GM23338 (cell line): ENCODE results near the gene TLX3. TPM values are rescaled to one million over a fixed set of nuclear protein-coding genes. Genes with fewer than 3 reads are reported as not detected.

Experiments used
- ATAC-seq: fragments of 200-7000 bp; cut with Tn5 transposase; 3 replicates; pipeline ENCODE4 v1.9.1; 2020
- DNase-seq: peaks from one replicate; pipeline ENCODE4 v3.0.0-alpha.2; 2015; ENCODE audit warnings: low spot score
- H2AFZ ChIP-seq: fragments of 200-600 bp; sonication (generic); 2 replicates; pipeline ENCODE4 v1.8.0; 2016; ENCODE audit warnings: antibody characterized with exemption, mild to moderate bottlenecking, moderate library complexity
- H3F3A ChIP-seq: fragments of 200-600 bp; sonication (generic); replicated peaks from 2 replicates; pipeline ENCODE4 v1.8.0; 2017; ENCODE audit warnings: antibody characterized with exemption, mixed run types, low read depth
- H3K27ac ChIP-seq: fragments of 200-600 bp; sonication (generic); 2 replicates; pipeline ENCODE4 v1.6.1; 2016; ENCODE audit warnings: low read depth
- H3K27me3 ChIP-seq: fragments of 200-600 bp; sonication (generic); 2 replicates; pipeline ENCODE4 v1.8.0; 2016; ENCODE audit warnings: mild to moderate bottlenecking, mixed run types, moderate library complexity; ENCODE audit not compliant: insufficient read depth
- H3K36me3 ChIP-seq: fragments of 200-600 bp; sonication (generic); 2 replicates; pipeline ENCODE4 v1.8.0; 2016; ENCODE audit warnings: mild to moderate bottlenecking; ENCODE audit not compliant: insufficient read depth
- H3K4me1 ChIP-seq: fragments of 200-600 bp; sonication (generic); 2 replicates; pipeline ENCODE4 v1.8.0; 2016; ENCODE audit warnings: mild to moderate bottlenecking, moderate library complexity; ENCODE audit not compliant: insufficient read depth
- H3K4me2 ChIP-seq: fragments of 200-600 bp; sonication (generic); 2 replicates; pipeline ENCODE4 v1.7.1; 2017; ENCODE audit warnings: mixed run types
- H3K4me3 ChIP-seq: fragments of 200-600 bp; sonication (generic); 2 replicates; pipeline ENCODE4 v1.6.1; 2016; ENCODE audit warnings: mixed run types
- H3K79me2 ChIP-seq: fragments of 200-600 bp; sonication (generic); replicated peaks from 2 replicates; pipeline ENCODE4 v1.8.0; 2017; ENCODE audit warnings: mild to moderate bottlenecking; ENCODE audit not compliant: insufficient read depth
- H3K9me2 ChIP-seq: fragments of 200-600 bp; sonication (generic); 2 replicates; pipeline ENCODE4 v1.8.0; 2017; ENCODE audit not compliant: insufficient read depth
- H4K20me1 ChIP-seq: fragments of 200-600 bp; sonication (generic); replicated peaks from 2 replicates; pipeline ENCODE4 v1.8.0; 2017; ENCODE audit warnings: mild to moderate bottlenecking; ENCODE audit not compliant: insufficient read depth
- H3K27ac Mint-ChIP-seq: 2 replicates; pipeline ENCODE4 v1.8.0; 2020; ENCODE audit warnings: inconsistent platforms, mild to moderate bottlenecking, moderate library complexity, mixed read lengths
- H3K27me3 Mint-ChIP-seq: 3 replicates; pipeline ENCODE4 v1.8.0; 2022; ENCODE audit warnings: low read depth, mild to moderate bottlenecking, moderate library complexity, mixed read lengths, inconsistent platforms; ENCODE audit not compliant: insufficient read depth, poor library complexity
- H3K36me3 Mint-ChIP-seq: 3 replicates; pipeline ENCODE4 v1.8.0; 2021; ENCODE audit warnings: low read depth, mild to moderate bottlenecking, inconsistent platforms, moderate library complexity, mixed read lengths
- H3K4me1 Mint-ChIP-seq: 3 replicates; pipeline ENCODE4 v1.8.0; 2020; ENCODE audit warnings: mild to moderate bottlenecking, inconsistent platforms, mixed read lengths
- H3K4me3 Mint-ChIP-seq: 3 replicates; pipeline ENCODE4 v1.8.0; 2021; ENCODE audit warnings: moderate library complexity, mild to moderate bottlenecking, inconsistent platforms, mixed read lengths
- H3K9me3 Mint-ChIP-seq: 3 replicates; pipeline ENCODE4 v1.8.0; 2020; ENCODE audit warnings: moderate library complexity, mild to moderate bottlenecking, inconsistent platforms, mixed read lengths
- CREB1 ChIP-seq: fragments of 250-450 bp; sonication (Bioruptor Pico); IDR thresholded peaks from 2 replicates; pipeline ENCODE4 v1.5.0; 2020; ENCODE audit warnings: low read depth, mild to moderate bottlenecking, moderate library complexity
- EZH2 ChIP-seq: fragments of 200-600 bp; sonication (generic); IDR thresholded peaks from one replicate; pipeline ENCODE4 v1.8.0; 2017; ENCODE audit warnings: antibody characterized with exemption, mild to moderate bottlenecking, low read depth; ENCODE audit not compliant: unreplicated experiment
- EZH2phosphoT487 ChIP-seq: fragments of 200-600 bp; sonication (generic); IDR thresholded peaks from one replicate; pipeline ENCODE4 v1.8.1; 2018; ENCODE audit warnings: antibody characterized with exemption; ENCODE audit not compliant: unreplicated experiment
- JUNB ChIP-seq: IDR thresholded peaks from one replicate; pipeline ENCODE4 v1.6.1; 2016; ENCODE audit warnings: antibody characterized with exemption; ENCODE audit not compliant: unreplicated experiment
- NANOG ChIP-seq: IDR thresholded peaks from 2 replicates; pipeline ENCODE4 v1.6.1; 2016; ENCODE audit warnings: antibody characterized with exemption, borderline replicate concordance
- POLR2AphosphoS5 ChIP-seq: IDR thresholded peaks from 2 replicates; pipeline ENCODE4 v1.6.1; 2016; ENCODE audit warnings: antibody characterized with exemption, low read depth
- STAT1 ChIP-seq: IDR thresholded peaks from one replicate; pipeline ENCODE4 v1.6.1; 2016; ENCODE audit warnings: antibody characterized with exemption; ENCODE audit not compliant: unreplicated experiment
- ZNF114 ChIP-seq: fragments of 250-450 bp; sonication (Bioruptor Pico); IDR thresholded peaks from 2 replicates; pipeline ENCODE4 v1.5.0; 2020; ENCODE audit warnings: mild to moderate bottlenecking, moderate library complexity
- ZNF331 ChIP-seq: fragments of 250-450 bp; sonication (Bioruptor Pico); IDR thresholded peaks from 2 replicates; pipeline ENCODE4 v1.5.0; 2020; ENCODE audit warnings: low read depth, mild to moderate bottlenecking, moderate library complexity
- polyA plus RNA-seq: library from polyadenylated mRNA; unstranded; fragments of >200 nt; fragmentation: Nextera tagmentation; extraction: Ambion mirVana; gene quantifications from 2 replicates; pipeline ENCODE4 v1.2.1, GENCODE V29; 2016
- total RNA-seq: library from RNA; depleted of rRNA; stranded (reverse); fragments of >200 nt; shearing (Covaris generic); gene quantifications from 2 replicates; pipeline ENCODE4 v1.2.3, GENCODE V29; 2014
- TF ChIP-seq, protein P1 (sequence below), 2 experiments: fragments of 200-600 bp in 1 of 2; sonication (generic) in 1 of 2; conservative IDR thresholded peaks; 2 replicates each; pipeline versions ENCODE4 v1.5.1 to v1.6.1; 2016 to 2017; ENCODE audit warnings: antibody characterized with exemption in 2 of 2, low read depth in 2 of 2, mild to moderate bottlenecking in 2 of 2, moderate library complexity in 1 of 2
- TF ChIP-seq, protein P2 (sequence below): fragments of 250-450 bp; sonication (Bioruptor Pico); IDR thresholded peaks from 2 replicates; pipeline ENCODE4 v1.5.0; 2020; ENCODE audit warnings: mild to moderate bottlenecking, moderate library complexity
- TF ChIP-seq, protein P3 (sequence below): IDR thresholded peaks from one replicate; pipeline ENCODE4 v1.6.1; 2018; ENCODE audit warnings: antibody characterized with exemption; ENCODE audit not compliant: unreplicated experiment
- TF ChIP-seq, protein P4 (sequence below): IDR thresholded peaks from 2 replicates; pipeline ENCODE4 v1.6.1; 2016; ENCODE audit warnings: antibody characterized with exemption

Gene TLX3
- total and polyA plus RNA-seq, 2 experiments from 2014 or later = 0.83 TPM; not detected in 1

DNA sequence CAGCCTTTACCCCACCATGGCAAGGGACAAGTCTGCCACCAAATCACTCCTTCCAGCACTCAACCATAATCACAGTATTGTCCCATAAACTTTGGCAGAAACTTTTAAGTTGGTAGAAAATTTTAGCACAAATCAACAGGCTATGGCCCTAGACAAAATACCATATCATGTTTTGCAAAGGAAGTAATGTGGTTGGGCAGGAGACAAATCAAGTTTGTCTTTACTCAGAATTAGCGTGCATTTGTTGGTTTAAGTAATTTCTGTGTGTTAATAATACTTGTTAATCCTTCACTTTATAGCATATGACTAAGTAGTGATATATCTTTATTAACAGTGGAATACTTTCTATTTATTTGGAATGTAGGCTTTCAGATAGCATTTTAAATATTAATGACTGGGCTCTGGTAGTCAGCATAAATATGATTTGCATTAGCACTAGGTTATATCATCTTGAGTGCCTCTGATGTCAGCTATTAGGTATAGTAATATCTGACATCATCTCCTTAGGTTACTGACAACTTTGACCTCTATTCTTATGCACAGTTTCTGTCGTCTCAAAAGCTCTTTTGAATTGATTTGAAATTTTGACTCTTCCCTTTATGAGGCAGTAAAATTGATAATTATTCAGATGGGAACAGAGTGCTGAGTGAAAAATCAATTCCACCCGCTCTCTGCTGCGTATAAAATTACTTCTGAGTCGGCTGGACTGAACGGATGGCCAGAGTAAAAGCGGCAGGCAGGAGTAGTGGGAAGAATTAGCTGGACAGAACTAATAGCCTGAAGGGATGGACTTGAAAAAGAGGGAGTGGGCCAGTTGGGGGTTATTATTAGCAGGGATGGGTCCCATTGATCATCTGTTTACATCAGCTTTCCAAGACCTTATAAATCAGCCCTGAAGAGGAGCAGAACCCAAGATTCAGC, 40.1 kb upstream of the TLX3 start:
- H3K4me1 Mint-ChIP-seq = no peaks in the 10 kb centered on the region
- peaks cover 5% of the 10 kb centered on the region; the same call in 1 of the 2 replicates for H3K9me2 ChIP-seq
- H3K36me3 ChIP-seq = no peaks in the 10 kb centered on the region
- no peak overlapping the region for H3K4me2 ChIP-seq
- H3K27ac ChIP-seq = no peak overlapping the region
- H3K4me1 ChIP-seq = no peaks in the 10 kb centered on the region
- no peak overlapping the region for H3K4me3 ChIP-seq
- H3K27me3 ChIP-seq = no peaks in the 10 kb centered on the region
- H3K27ac Mint-ChIP-seq = no peak overlapping the region
- no peaks in the 10 kb centered on the region for H3F3A ChIP-seq
- H3K27me3 Mint-ChIP-seq = no peaks in the 10 kb centered on the region
- TF ChIP-seq NANOG (no peak), POLR2AphosphoS5 (no peak), ZNF331 (CRISPR knock-in tag) (no peak), CREB1 (no peak), STAT1 (no peak), EZH2 (no peak), EZH2phosphoT487 (no peak), ZNF114 (no peak), JUNB (no peak)
- TF ChIP-seq, protein P1, sequence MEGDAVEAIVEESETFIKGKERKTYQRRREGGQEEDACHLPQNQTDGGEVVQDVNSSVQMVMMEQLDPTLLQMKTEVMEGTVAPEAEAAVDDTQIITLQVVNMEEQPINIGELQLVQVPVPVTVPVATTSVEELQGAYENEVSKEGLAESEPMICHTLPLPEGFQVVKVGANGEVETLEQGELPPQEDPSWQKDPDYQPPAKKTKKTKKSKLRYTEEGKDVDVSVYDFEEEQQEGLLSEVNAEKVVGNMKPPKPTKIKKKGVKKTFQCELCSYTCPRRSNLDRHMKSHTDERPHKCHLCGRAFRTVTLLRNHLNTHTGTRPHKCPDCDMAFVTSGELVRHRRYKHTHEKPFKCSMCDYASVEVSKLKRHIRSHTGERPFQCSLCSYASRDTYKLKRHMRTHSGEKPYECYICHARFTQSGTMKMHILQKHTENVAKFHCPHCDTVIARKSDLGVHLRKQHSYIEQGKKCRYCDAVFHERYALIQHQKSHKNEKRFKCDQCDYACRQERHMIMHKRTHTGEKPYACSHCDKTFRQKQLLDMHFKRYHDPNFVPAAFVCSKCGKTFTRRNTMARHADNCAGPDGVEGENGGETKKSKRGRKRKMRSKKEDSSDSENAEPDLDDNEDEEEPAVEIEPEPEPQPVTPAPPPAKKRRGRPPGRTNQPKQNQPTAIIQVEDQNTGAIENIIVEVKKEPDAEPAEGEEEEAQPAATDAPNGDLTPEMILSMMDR (conservative IDR thresholded peaks at IDR 0.05; ENCODE audit: low read depth in 2 of 2) = no peak
- TF ChIP-seq, protein P2, sequence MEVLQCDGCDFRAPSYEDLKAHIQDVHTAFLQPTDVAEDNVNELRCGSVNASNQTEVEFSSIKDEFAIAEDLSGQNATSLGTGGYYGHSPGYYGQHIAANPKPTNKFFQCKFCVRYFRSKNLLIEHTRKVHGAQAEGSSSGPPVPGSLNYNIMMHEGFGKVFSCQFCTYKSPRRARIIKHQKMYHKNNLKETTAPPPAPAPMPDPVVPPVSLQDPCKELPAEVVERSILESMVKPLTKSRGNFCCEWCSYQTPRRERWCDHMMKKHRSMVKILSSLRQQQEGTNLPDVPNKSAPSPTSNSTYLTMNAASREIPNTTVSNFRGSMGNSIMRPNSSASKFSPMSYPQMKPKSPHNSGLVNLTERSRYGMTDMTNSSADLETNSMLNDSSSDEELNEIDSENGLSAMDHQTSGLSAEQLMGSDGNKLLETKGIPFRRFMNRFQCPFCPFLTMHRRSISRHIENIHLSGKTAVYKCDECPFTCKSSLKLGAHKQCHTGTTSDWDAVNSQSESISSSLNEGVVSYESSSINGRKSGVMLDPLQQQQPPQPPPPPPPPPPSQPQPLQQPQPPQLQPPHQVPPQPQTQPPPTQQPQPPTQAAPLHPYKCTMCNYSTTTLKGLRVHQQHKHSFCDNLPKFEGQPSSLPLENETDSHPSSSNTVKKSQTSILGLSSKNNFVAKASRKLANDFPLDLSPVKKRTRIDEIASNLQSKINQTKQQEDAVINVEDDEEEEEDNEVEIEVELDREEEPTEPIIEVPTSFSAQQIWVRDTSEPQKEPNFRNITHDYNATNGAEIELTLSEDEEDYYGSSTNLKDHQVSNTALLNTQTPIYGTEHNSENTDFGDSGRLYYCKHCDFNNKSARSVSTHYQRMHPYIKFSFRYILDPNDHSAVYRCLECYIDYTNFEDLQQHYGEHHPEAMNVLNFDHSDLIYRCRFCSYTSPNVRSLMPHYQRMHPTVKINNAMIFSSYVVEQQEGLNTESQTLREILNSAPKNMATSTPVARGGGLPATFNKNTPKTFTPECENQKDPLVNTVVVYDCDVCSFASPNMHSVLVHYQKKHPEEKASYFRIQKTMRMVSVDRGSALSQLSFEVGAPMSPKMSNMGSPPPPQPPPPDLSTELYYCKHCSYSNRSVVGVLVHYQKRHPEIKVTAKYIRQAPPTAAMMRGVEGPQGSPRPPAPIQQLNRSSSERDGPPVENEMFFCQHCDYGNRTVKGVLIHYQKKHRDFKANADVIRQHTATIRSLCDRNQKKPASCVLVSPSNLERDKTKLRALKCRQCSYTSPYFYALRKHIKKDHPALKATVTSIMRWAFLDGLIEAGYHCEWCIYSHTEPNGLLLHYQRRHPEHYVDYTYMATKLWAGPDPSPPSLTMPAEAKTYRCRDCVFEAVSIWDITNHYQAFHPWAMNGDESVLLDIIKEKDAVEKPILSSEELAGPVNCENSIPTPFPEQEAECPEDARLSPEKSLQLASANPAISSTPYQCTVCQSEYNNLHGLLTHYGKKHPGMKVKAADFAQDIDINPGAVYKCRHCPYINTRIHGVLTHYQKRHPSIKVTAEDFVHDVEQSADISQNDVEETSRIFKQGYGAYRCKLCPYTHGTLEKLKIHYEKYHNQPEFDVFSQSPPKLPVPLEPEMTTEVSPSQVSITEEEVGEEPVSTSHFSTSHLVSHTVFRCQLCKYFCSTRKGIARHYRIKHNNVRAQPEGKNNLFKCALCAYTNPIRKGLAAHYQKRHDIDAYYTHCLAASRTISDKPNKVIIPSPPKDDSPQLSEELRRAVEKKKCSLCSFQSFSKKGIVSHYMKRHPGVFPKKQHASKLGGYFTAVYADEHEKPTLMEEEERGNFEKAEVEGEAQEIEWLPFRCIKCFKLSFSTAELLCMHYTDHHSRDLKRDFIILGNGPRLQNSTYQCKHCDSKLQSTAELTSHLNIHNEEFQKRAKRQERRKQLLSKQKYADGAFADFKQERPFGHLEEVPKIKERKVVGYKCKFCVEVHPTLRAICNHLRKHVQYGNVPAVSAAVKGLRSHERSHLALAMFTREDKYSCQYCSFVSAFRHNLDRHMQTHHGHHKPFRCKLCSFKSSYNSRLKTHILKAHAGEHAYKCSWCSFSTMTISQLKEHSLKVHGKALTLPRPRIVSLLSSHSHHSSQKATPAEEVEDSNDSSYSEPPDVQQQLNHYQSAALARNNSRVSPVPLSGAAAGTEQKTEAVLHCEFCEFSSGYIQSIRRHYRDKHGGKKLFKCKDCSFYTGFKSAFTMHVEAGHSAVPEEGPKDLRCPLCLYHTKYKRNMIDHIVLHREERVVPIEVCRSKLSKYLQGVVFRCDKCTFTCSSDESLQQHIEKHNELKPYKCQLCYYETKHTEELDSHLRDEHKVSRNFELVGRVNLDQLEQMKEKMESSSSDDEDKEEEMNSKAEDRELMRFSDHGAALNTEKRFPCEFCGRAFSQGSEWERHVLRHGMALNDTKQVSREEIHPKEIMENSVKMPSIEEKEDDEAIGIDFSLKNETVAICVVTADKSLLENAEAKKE (CRISPR knock-in tag) = no peak
- TF ChIP-seq, protein P3, sequence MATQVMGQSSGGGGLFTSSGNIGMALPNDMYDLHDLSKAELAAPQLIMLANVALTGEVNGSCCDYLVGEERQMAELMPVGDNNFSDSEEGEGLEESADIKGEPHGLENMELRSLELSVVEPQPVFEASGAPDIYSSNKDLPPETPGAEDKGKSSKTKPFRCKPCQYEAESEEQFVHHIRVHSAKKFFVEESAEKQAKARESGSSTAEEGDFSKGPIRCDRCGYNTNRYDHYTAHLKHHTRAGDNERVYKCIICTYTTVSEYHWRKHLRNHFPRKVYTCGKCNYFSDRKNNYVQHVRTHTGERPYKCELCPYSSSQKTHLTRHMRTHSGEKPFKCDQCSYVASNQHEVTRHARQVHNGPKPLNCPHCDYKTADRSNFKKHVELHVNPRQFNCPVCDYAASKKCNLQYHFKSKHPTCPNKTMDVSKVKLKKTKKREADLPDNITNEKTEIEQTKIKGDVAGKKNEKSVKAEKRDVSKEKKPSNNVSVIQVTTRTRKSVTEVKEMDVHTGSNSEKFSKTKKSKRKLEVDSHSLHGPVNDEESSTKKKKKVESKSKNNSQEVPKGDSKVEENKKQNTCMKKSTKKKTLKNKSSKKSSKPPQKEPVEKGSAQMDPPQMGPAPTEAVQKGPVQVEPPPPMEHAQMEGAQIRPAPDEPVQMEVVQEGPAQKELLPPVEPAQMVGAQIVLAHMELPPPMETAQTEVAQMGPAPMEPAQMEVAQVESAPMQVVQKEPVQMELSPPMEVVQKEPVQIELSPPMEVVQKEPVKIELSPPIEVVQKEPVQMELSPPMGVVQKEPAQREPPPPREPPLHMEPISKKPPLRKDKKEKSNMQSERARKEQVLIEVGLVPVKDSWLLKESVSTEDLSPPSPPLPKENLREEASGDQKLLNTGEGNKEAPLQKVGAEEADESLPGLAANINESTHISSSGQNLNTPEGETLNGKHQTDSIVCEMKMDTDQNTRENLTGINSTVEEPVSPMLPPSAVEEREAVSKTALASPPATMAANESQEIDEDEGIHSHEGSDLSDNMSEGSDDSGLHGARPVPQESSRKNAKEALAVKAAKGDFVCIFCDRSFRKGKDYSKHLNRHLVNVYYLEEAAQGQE = no peak
- TF ChIP-seq, protein P4, sequence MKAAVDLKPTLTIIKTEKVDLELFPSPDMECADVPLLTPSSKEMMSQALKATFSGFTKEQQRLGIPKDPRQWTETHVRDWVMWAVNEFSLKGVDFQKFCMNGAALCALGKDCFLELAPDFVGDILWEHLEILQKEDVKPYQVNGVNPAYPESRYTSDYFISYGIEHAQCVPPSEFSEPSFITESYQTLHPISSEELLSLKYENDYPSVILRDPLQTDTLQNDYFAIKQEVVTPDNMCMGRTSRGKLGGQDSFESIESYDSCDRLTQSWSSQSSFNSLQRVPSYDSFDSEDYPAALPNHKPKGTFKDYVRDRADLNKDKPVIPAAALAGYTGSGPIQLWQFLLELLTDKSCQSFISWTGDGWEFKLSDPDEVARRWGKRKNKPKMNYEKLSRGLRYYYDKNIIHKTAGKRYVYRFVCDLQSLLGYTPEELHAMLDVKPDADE = no peak
- ATAC-seq = no peak
- no peaks in the 10 kb centered on the region for H3K9me3 Mint-ChIP-seq
- no peak overlapping the region for H2AFZ ChIP-seq
- peaks cover 4% of the 10 kb centered on the region; the same call in 1 of the 3 replicates for H3K36me3 Mint-ChIP-seq
- no peak for DNase-seq
- no peak overlapping the region for H3K4me3 Mint-ChIP-seq
- H4K20me1 ChIP-seq = 0 out of 2 replicates have a peak, but pooled peaks cover 4% of the 10 kb centered on the region
- H3K79me2 ChIP-seq = no peaks in the 10 kb centered on the region
